Measurements from ENCODE around the gene NDUFAF8. TPM values are rescaled to one million over a fixed set of nuclear protein-coding genes. Genes with fewer than 3 reads are reported as not detected.

NDUFAF8 gene
- total RNA-seq, 1 experiment from 2014 or later: 60.1 TPM

DNA sequence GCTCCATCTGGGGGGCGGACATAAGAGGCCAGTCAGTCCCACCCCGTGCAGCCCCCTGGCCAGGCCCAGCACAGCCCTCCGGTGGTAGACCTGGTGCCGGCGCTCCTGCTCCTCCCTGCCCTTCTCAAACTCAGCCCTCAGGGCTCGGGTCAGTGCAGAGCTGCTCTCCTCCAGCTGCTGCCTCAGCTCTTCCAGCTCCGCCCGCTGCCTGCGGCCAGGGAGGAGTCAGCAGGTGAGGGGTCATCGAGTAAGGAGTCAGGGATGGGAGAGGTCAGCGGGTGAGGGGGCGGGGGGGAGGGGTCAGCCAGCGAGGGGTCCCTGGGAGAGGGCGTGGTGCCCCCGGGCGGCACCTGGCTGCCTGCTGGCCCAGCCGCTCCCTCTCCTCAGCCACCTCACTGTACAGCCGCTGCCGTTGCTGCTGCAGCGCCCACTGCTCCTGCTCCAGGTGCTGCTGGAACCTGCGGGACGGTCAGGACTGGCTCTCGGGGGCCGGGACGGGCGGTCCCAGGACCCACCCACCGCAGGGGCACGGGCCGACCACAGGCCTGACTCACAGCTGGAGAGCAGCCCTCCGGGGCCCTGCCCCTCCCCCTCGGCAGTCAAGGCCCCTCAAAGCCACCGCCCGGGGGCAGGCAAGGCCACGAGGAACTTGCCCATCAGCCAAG lies 46.6 kb upstream of the NDUFAF8 start:
- Histone ChIP-seq H4K5ac (ENCODE audit: insufficient read length, low read depth, low read length) (no peak overlapping the region), H3K23ac (ENCODE audit: insufficient read length, low read depth, low read length) (no peak overlapping the region), H3K18ac (ENCODE audit: insufficient read length, low read depth, low read length) (no peak overlapping the region), H3K27ac (ENCODE audit: insufficient read length, low read depth, low read length) (no peak overlapping the region), H2BK5ac (ENCODE audit: insufficient read length, low read length) (no peak overlapping the region), H3K56ac (ENCODE audit: insufficient read length, low read depth, low read length) (no peak overlapping the region), H2AK5ac (ENCODE audit: insufficient read length, low read length) (no peak overlapping the region), H3K4me1 (ENCODE audit: insufficient read depth, low read length) (no peaks in the 10 kb centered on the region), H3K23me2 (ENCODE audit: insufficient read length, low read depth, low read length, poor library complexity, severe bottlenecking) (no peaks in the 10 kb centered on the region), H4K91ac (ENCODE audit: insufficient read length, low read depth, low read length) (no peak overlapping the region), H2BK20ac (ENCODE audit: low read depth, low read length, poor library complexity, severe bottlenecking) (no peak overlapping the region), H3K79me1 (ENCODE audit: insufficient read depth, low read depth, low read length, poor library complexity, severe bottlenecking) (no peaks in the 10 kb centered on the region), H3K4ac (ENCODE audit: low read depth, low read length) (no peak overlapping the region), H3K9me3 (ENCODE audit: control insufficient read depth, low read depth, low read length) (no peaks in the 10 kb centered on the region), H4K8ac (replicated peaks; ENCODE audit: insufficient read length, low read depth, low read length) (no peak overlapping the region), H3K79me2 (ENCODE audit: insufficient read depth, low read length) (no peaks in the 10 kb centered on the region), H4K20me1 (ENCODE audit: control insufficient read depth, insufficient read depth, insufficient read length) (no peaks in the 10 kb centered on the region), H3K9ac (ENCODE audit: extremely low read depth, insufficient read length, low read length) (no peak overlapping the region), H2AFZ (ENCODE audit: low read length) (no peak overlapping the region), H2BK15ac (ENCODE audit: low read depth, low read length) (no peak overlapping the region), H2BK12ac (ENCODE audit: insufficient read length, low read depth, low read length) (no peak overlapping the region), H3T11ph (ENCODE audit: low read length) (no peak overlapping the region), H3K4me2 (ENCODE audit: insufficient read depth, insufficient read length, low read length) (no peak overlapping the region), H3K27me3 (ENCODE audit: insufficient read depth, low read length) (no peaks in the 10 kb centered on the region), H2BK120ac (ENCODE audit: low read depth, low read length, poor library complexity, severe bottlenecking) (no peak overlapping the region), H3K14ac (ENCODE audit: insufficient read depth, low read length) (no peak overlapping the region)
- Mint-ChIP-seq H3K36me3 (ENCODE audit: insufficient read depth in 1 of 3, low read depth in 3 of 3) (peaks cover 0 to 10% (median 6%) of the 10 kb centered on the region in 3 experiments; a peak in 5 of 7 replicates), H3K4me3 (no peak overlapping the region), H3K27me3 (ENCODE audit: low read depth) (no peaks in the 10 kb centered on the region), H3K9me3 (no peaks in the 10 kb centered on the region), H3K27ac (no peak overlapping the region), H3K4me1 (no peaks in the 10 kb centered on the region)
- TF ChIP-seq CTCF (conservative IDR thresholded peaks at IDR 0.05): no peak
- no CpG with 5 or more reads among the region's 34 CpGs for WGBS (ENCODE audit: extremely low coverage, insufficient read length, low lambda C conversion rate)
- DNase-seq: no peak
